ENCODE measurements around the gene FABP7. TPM values are rescaled to one million over a fixed set of nuclear protein-coding genes. Genes with fewer than 3 reads are reported as not detected.

The FABP7 gene
- total RNA-seq, 1 donor: not detected

DNA sequence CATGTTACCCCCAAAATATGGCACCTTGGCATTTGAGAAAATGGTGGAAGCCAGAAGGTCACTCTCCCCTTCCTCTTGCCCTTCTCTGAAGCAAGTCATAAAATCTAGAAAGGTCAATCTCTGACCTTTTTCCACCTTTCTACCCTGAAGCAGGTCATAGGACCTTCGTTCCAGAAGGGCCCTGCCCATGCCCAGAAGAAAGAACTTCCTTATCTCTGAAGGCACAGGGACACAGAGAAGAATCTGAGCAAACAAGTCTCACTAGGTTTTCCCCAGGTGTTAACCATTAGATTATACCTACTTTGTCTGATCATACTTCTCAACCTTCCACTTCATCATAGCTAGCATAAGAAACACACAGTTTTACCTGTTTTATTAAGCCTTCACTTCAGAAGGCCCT is 52.0 kb downstream of the FABP7 start:
- no peak for DNase-seq (ENCODE audit: low read depth in 2 of 3, low spot score in 2 of 3)

DNA sequence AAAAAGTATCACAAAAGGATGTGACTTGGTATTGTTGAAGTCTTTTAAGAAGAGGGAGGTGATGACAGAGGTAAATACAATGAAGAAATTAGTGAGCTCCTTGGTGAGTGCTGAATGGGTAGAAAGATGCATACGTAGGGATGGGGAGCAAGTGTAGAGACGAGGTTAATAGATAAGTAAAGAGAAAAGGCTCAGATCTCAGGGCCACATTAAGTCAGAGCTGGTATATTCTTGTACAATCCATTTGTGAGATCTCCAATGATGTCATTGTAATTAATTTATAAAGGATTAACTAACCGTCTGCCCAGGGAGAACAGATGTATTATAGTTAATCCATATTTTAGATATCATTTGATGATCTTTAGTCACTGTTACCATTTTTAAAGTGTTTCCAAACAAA is 52.9 kb downstream of the FABP7 start:
- no peak for DNase-seq (ENCODE audit: low read depth in 2 of 3, low spot score in 2 of 3)

DNA sequence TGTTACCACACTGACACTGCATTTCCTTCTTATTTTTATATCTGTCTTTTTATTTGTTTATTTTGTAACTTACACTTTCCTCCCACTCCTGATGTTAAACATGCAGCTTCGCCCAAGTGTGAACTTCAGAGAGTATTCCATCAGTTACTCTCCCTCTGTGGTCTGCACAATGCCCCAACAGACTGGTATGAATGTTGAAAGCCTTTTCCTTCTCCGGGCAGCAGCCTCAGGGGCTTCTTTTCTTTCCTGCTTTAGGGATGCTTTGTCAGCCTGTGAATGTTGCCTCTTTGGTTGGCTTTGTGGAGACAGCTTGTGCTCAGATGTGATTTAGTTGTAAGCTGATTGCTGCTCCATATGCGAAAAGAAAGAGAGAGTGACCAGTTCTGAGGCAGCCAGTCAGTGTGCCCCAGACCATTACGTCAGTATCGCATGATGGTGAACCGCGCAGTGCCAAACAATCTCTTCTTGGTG is 53.5 kb downstream of the FABP7 start:
- no peak for DNase-seq (ENCODE audit: low read depth in 2 of 3, low spot score in 2 of 3)

Small RNAs within 50 kb of the gene (small RNA-seq; reads per million reads assigned to genes)
- gene RN7SL564P: not detected

Other genes with a start within 250 kb of the FABP7 start
- gene PKIB, start 169.3 kb upstream of the FABP7 start, total RNA-seq: not detected
- 0.27 TPM for gene SMPDL3A, start 9.5 kb downstream of the FABP7 start, total RNA-seq
- under 0.01 TPM for gene CLVS2, start 216.5 kb downstream of the FABP7 start, total RNA-seq

Measured in hematopoietic multipotent progenitor cell (in vitro differentiated cells).